Mesenchymal stem cell (in vitro differentiated cells and primary cell): ENCODE results near the gene ALDH1L1.

Experiments
- DNase-seq: peaks from one replicate; pipeline ENCODE4 v3.0.0-alpha.2; 2013
- H2AFZ ChIP-seq: one replicate; pipeline ENCODE4 v1.6.1; 2013; ENCODE audit warnings: low read depth, mild to moderate bottlenecking, control low read depth, inconsistent platforms, low read length, moderate library complexity
- H2AK5ac ChIP-seq: 2 replicates; pipeline ENCODE4 v1.6.1; 2013; ENCODE audit warnings: low read length, moderate library complexity, mild to moderate bottlenecking, inconsistent platforms; ENCODE audit not compliant: severe bottlenecking
- H2BK120ac ChIP-seq: one replicate; pipeline ENCODE4 v1.6.1; 2013; ENCODE audit warnings: low read depth, mild to moderate bottlenecking, inconsistent platforms, low read length, moderate library complexity
- H2BK12ac ChIP-seq, 2 experiments: one replicate each; pipeline ENCODE4 v1.6.1; 2013; ENCODE audit warnings: inconsistent platforms in 2 of 2, low read length in 2 of 2, mild to moderate bottlenecking in 2 of 2, moderate library complexity in 2 of 2, control low read depth in 1 of 2
- H2BK15ac ChIP-seq: one replicate; pipeline ENCODE4 v1.6.1; 2013; ENCODE audit warnings: mild to moderate bottlenecking, low read depth, inconsistent platforms; ENCODE audit not compliant: poor library complexity, severe bottlenecking
- H2BK5ac ChIP-seq: 2 replicates; pipeline ENCODE4 v1.6.1; 2013; ENCODE audit warnings: low read depth, mild to moderate bottlenecking, low read length, control low read depth, inconsistent platforms; ENCODE audit not compliant: poor library complexity, severe bottlenecking
- H3K14ac ChIP-seq, 2 experiments: one replicate each; pipeline ENCODE4 v1.6.1; 2013; ENCODE audit warnings: inconsistent platforms in 2 of 2, low read length in 2 of 2, control low read depth in 1 of 2, mild to moderate bottlenecking in 1 of 2, moderate library complexity in 1 of 2
- H3K18ac ChIP-seq, 2 experiments: one replicate each; pipeline ENCODE4 v1.6.1; 2013; ENCODE audit warnings: inconsistent platforms in 2 of 2, low read length in 2 of 2, control low read depth in 1 of 2, low read depth in 1 of 2, mild to moderate bottlenecking in 1 of 2
- H3K23ac ChIP-seq, 2 experiments: one replicate each; pipeline ENCODE4 v1.6.1; 2013; ENCODE audit warnings: inconsistent platforms in 2 of 2, low read length in 2 of 2, mild to moderate bottlenecking in 2 of 2, moderate library complexity in 2 of 2, control low read depth in 1 of 2
- H3K27ac ChIP-seq: 2 replicates; pipeline ENCODE4 v1.5.1; 2013; ENCODE audit warnings: mild to moderate bottlenecking, moderate library complexity, low read length, control low read depth, inconsistent platforms; ENCODE audit not compliant: poor library complexity, severe bottlenecking
- H3K27me3 ChIP-seq, 2 experiments: 2 replicates each; pipeline versions ENCODE4 v1.6.1 to v1.7.0; 2013; ENCODE audit warnings: low read length in 2 of 2, mild to moderate bottlenecking in 2 of 2, moderate library complexity in 2 of 2, control low read depth in 1 of 2, inconsistent platforms in 1 of 2; ENCODE audit not compliant: control insufficient read depth in 1 of 2, insufficient read depth in 1 of 2
- H3K36me3 ChIP-seq, 2 experiments: 2 replicates each; pipeline versions ENCODE4 v1.6.1 to v1.7.0; 2013; ENCODE audit warnings: low read length in 2 of 2, control low read depth in 1 of 2, inconsistent platforms in 1 of 2, low read depth in 1 of 2, mild to moderate bottlenecking in 1 of 2; ENCODE audit not compliant: insufficient read depth in 2 of 2, control insufficient read depth in 1 of 2
- H3K4ac ChIP-seq, 2 experiments: one replicate each; pipeline ENCODE4 v1.6.1; 2013; ENCODE audit warnings: inconsistent platforms in 2 of 2, low read length in 2 of 2, mild to moderate bottlenecking in 2 of 2, moderate library complexity in 2 of 2, control low read depth in 1 of 2, low read depth in 1 of 2
- H3K4me1 ChIP-seq: 2 replicates; pipeline ENCODE4 v1.6.1; 2013; ENCODE audit warnings: low read depth, low read length, control low read depth; ENCODE audit not compliant: control insufficient read depth, insufficient read depth
- H3K4me2 ChIP-seq: 2 replicates; pipeline ENCODE4 v1.6.1; 2013; ENCODE audit warnings: low read length, mild to moderate bottlenecking, inconsistent platforms; ENCODE audit not compliant: poor library complexity, severe bottlenecking
- H3K4me3 ChIP-seq, 2 experiments: 2 replicates each; pipeline versions ENCODE4 v1.5.1 to v1.7.0; 2013; ENCODE audit warnings: low read length in 2 of 2, mild to moderate bottlenecking in 2 of 2, control low read depth in 1 of 2, low read depth in 1 of 2; ENCODE audit not compliant: insufficient read depth in 1 of 2
- H3K79me1 ChIP-seq: replicated peaks from 2 replicates; pipeline ENCODE4 v1.6.1; 2013; ENCODE audit warnings: mild to moderate bottlenecking, control low read depth, low read length, inconsistent platforms; ENCODE audit not compliant: poor library complexity, severe bottlenecking
- H3K9ac ChIP-seq: 2 replicates; pipeline ENCODE4 v1.7.0; 2013; ENCODE audit warnings: mild to moderate bottlenecking, low read length, moderate library complexity
- H3K9me3 ChIP-seq: 2 replicates; pipeline ENCODE4 v1.7.0; 2013; ENCODE audit warnings: mild to moderate bottlenecking, low read length; ENCODE audit not compliant: control insufficient read depth
- H4K8ac ChIP-seq: one replicate; pipeline ENCODE4 v1.6.1; 2013; ENCODE audit warnings: inconsistent platforms, mild to moderate bottlenecking, low read length, moderate library complexity
- H4K91ac ChIP-seq: one replicate; pipeline ENCODE4 v1.6.1; 2013; ENCODE audit warnings: mild to moderate bottlenecking, low read length, inconsistent platforms
- WGBS: methylation state at CpG from one replicate; pipeline ENCODE4 v1.1.7; 2013; ENCODE audit warnings: mixed read lengths; 5-methylcytosine and 5-hydroxymethylcytosine counted together

The ALDH1L1 gene

DNA sequence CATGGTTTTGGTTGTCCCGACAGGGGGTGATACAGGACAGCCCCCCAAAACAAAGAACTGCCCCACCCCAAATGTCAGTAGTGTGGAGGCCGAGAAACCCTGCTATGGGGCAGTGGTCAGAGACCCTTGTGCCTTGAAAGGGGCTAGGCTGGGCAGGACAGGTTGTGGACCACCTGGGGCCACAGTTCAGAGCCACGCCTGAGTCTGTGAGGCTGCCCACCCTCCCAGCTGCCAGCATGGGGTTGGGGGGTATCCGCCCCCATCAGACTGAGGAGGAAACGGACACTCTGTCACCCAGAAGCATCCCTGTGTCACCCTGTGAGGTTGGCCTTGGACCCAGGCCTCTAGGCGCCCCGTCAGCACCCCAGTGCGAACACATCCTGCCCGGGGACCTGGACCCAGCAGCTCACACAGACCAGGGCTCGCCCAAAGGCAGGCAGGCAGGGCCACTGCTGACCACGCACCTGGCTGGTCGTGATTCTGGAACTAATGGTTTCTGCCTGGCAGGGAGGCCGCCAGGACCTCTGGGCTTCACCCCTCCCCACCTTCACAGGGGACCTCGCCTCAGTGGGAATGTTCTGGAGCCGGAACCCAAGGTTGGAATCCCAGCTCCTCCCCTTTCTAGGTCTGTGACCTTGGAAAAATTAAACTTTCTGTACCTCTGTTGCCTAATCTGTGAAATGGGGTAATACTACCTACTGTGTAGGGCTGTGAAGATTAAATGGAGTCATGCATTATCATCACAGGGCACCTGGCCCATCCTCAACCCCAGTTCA lies 97.8 kb downstream of the ALDH1L1 start:
- H2AFZ ChIP-seq: peak overlapping the region; percentile 64
- H3K14ac ChIP-seq: peak overlapping the region in 1 of 2 experiments; percentile 46
- no peaks in the 10 kb centered on the region for H3K27me3 ChIP-seq
- no peak overlapping the region for H3K27ac ChIP-seq
- peak overlapping the region in 1 of 2 experiments; percentile 88 for H3K4me3 ChIP-seq
- H3K4me1 ChIP-seq: peaks cover 5% of the 10 kb centered on the region
- H3K9ac ChIP-seq: peak overlapping the region; percentile 86
- H3K79me1 ChIP-seq: peaks cover 10% of the 10 kb centered on the region
- DNase-seq: no peak
- H2BK12ac ChIP-seq: no peak overlapping the region
- H3K18ac ChIP-seq: no peak overlapping the region
- H4K91ac ChIP-seq: no peak overlapping the region
- H4K8ac ChIP-seq: no peak overlapping the region
- WGBS: 97% methylated on average over 12 of the region's 15 CpGs
- no peaks in the 10 kb centered on the region for H3K36me3 ChIP-seq
- H2BK120ac ChIP-seq: no peak overlapping the region
- peak overlapping the region; percentile 96 for H3K4me2 ChIP-seq
- no peak overlapping the region for H2AK5ac ChIP-seq
- no peak overlapping the region for H2BK5ac ChIP-seq
- no peak overlapping the region for H3K23ac ChIP-seq
- no peak overlapping the region for H3K4ac ChIP-seq
- H2BK15ac ChIP-seq: no peak overlapping the region
- no peaks in the 10 kb centered on the region for H3K9me3 ChIP-seq

DNA sequence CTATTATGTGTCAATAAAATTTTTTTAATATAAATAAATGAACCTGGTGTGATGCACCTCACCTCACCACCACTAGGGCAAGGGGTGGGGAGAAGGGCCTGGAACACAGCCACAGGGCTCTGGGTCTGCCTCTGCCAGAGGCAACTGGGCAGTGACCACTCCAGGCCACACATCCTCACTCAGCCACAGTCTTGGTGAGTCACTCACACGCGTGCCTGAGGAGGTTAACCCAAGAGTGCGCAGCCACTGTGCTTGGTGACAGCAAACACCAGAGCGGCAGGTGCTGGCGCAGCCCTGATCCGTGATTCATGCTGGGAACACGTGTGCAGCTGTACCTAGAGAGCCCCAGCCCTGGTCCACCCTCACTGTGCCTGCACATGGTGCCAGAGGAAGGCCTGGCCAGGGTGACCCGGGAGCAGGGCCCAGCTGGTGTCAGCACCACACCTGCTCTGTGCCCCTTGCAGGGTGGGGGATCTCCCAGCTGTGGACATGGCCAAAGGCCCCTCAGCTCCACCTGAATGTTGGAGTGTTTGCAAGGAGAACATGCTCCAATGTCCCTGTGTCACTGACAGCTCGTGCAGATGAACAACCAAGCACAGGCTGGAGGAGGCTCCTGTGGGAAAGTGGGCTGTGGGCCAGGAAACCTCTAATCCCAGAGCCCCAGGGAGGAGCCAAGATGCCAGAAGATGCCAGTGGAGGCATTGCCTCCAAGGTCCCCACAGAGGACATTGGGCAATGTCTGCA lies 98.6 kb downstream of the ALDH1L1 start:
- no peak overlapping the region for H3K4me2 ChIP-seq
- no peak overlapping the region for H2BK5ac ChIP-seq
- H2AK5ac ChIP-seq: no peak overlapping the region
- no peak overlapping the region for H3K9ac ChIP-seq
- H2BK12ac ChIP-seq: no peak overlapping the region
- no peak overlapping the region for H3K23ac ChIP-seq
- H4K91ac ChIP-seq: no peak overlapping the region
- no peak overlapping the region for H2BK15ac ChIP-seq
- H4K8ac ChIP-seq: no peak overlapping the region
- H3K27me3 ChIP-seq: no peaks in the 10 kb centered on the region
- no peak overlapping the region for H3K4ac ChIP-seq
- no peak overlapping the region for H2AFZ ChIP-seq
- H3K79me1 ChIP-seq: peaks cover 10% of the 10 kb centered on the region
- H3K14ac ChIP-seq: no peak overlapping the region
- H3K4me1 ChIP-seq: peaks cover 5% of the 10 kb centered on the region
- no peak overlapping the region for H3K4me3 ChIP-seq
- H3K18ac ChIP-seq: no peak overlapping the region
- H2BK120ac ChIP-seq: no peak overlapping the region
- DNase-seq: peak; percentile 63
- no peaks in the 10 kb centered on the region for H3K36me3 ChIP-seq
- 91% methylated on average over 9 of the region's 9 CpGs for WGBS
- no peak overlapping the region for H3K27ac ChIP-seq
- no peaks in the 10 kb centered on the region for H3K9me3 ChIP-seq

DNA sequence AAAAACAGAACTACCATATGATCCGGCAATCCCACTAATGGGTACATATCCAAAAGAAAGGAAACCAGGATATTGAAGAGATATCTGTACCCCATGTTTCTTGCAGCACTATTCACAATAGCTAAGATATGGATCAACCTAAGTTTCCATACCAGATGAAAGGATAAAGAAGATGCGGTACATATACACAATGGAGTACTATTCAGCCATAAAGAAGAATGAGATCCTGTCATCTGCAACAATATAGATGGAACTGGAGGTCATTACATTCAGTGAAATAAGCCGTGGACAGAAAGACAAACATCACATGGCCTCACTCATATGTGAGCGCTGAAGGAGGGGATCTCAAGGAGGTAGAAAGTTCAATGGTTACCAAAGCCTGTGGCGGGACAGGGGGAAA lies 99.4 kb downstream of the ALDH1L1 start:
- Histone ChIP-seq H3K18ac (no peak overlapping the region), H3K4me1 (peaks cover 5% of the 10 kb centered on the region), H3K4me2 (no peak overlapping the region), H3K79me1 (peaks cover 10% of the 10 kb centered on the region), H3K27ac (no peak overlapping the region), H2AK5ac (no peak overlapping the region), H3K4me3 (no peak overlapping the region), H3K4ac (no peak overlapping the region), H3K9ac (no peak overlapping the region), H2BK12ac (no peak overlapping the region), H2BK5ac (no peak overlapping the region), H4K8ac (no peak overlapping the region), H3K36me3 (no peaks in the 10 kb centered on the region), H3K14ac (no peak overlapping the region), H3K27me3 (no peaks in the 10 kb centered on the region), H2AFZ (no peak overlapping the region), H4K91ac (no peak overlapping the region), H3K9me3 (no peaks in the 10 kb centered on the region), H3K23ac (no peak overlapping the region), H2BK120ac (no peak overlapping the region), H2BK15ac (no peak overlapping the region)
- DNase-seq: no peak
- 100% methylated on average over 3 of the region's 5 CpGs for WGBS

DNA sequence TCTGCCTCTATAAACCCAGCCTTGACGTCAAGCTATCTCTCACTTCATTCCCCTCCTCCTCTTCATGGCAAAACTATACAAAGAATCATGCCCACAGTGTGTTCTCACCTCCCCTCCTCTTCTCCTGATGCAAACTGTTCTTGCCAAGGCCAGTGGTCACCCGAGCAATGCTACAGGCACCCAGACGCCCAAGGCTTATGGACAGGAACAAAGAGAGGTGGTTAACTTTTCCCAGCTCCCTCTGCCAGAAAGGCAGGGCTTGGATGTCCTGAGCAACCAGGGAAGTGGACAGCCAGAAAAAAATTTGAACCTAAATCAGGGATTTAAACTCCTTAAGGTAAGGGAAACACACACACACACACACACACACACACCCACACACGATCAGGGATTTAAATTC lies 101.5 kb downstream of the ALDH1L1 start:
- Histone ChIP-seq H3K27me3 (no peaks in the 10 kb centered on the region), H3K4me3 (no peak overlapping the region), H3K9me3 (peaks cover under 1% of the 10 kb centered on the region), H2AFZ (no peak overlapping the region), H2BK120ac (no peak overlapping the region), H3K14ac (no peak overlapping the region), H3K23ac (no peak overlapping the region), H4K91ac (no peak overlapping the region), H3K79me1 (peaks cover 10% of the 10 kb centered on the region), H2AK5ac (no peak overlapping the region), H3K27ac (no peak overlapping the region), H3K9ac (no peak overlapping the region), H3K4me1 (peaks cover 5% of the 10 kb centered on the region), H3K4me2 (no peak overlapping the region), H2BK15ac (no peak overlapping the region), H3K18ac (no peak overlapping the region), H4K8ac (no peak overlapping the region), H2BK12ac (no peak overlapping the region), H3K4ac (no peak overlapping the region), H3K36me3 (no peaks in the 10 kb centered on the region), H2BK5ac (no peak overlapping the region)
- 96% methylated on average over 3 of the region's 4 CpGs for WGBS
- DNase-seq: no peak
